ENCODE data around the gene KCTD5.

GRCh38 chr16:2724088-2724676 is 41.9 kb downstream of the KCTD5 start:
- TF ChIP-seq CTCF (IDR thresholded peaks at IDR 0.05) (no peak), POLR2A (IDR thresholded peaks at IDR 0.05) (no peak), POLR2AphosphoS5 (IDR thresholded peaks at IDR 0.05) (no peak)

Data from gastroesophageal sphincter (tissue), 3 donors.